H9 (cell line): Measurements from ENCODE around the gene DNM1. TPM values are rescaled to one million over a fixed set of nuclear protein-coding genes. Genes with fewer than 3 reads are reported as not detected.

Experiments used
- DNase-seq: peaks from one replicate; pipeline ENCODE4 v3.0.0-alpha.2; 2017
- H2AFZ ChIP-seq: one replicate; pipeline ENCODE4 v1.6.1; 2013; ENCODE audit warnings: mild to moderate bottlenecking, low read length, control low read depth, moderate library complexity
- H2AK5ac ChIP-seq: 2 replicates; pipeline ENCODE4 v1.6.1; 2013; ENCODE audit warnings: low read length, control low read depth, mixed read lengths; ENCODE audit not compliant: insufficient read length
- H2BK120ac ChIP-seq: one replicate; pipeline ENCODE4 v1.6.1; 2013; ENCODE audit warnings: low read depth, mild to moderate bottlenecking, low read length, control low read depth, inconsistent platforms; ENCODE audit not compliant: poor library complexity, severe bottlenecking
- H2BK12ac ChIP-seq: 2 replicates; pipeline ENCODE4 v1.6.1; 2013; ENCODE audit warnings: low read length, control low read depth, mixed read lengths, low read depth; ENCODE audit not compliant: insufficient read length
- H2BK15ac ChIP-seq: 2 replicates; pipeline ENCODE4 v1.6.1; 2013; ENCODE audit warnings: low read depth, low read length, control low read depth
- H2BK20ac ChIP-seq: one replicate; pipeline ENCODE4 v1.6.1; 2013; ENCODE audit warnings: low read depth, mild to moderate bottlenecking, low read length, control low read depth, inconsistent platforms; ENCODE audit not compliant: poor library complexity, severe bottlenecking
- H2BK5ac ChIP-seq: 2 replicates; pipeline ENCODE4 v1.6.1; 2013; ENCODE audit warnings: low read length, control low read depth, mixed read lengths; ENCODE audit not compliant: insufficient read length
- H3K14ac ChIP-seq: 2 replicates; pipeline ENCODE4 v1.6.1; 2013; ENCODE audit warnings: low read length, control low read depth; ENCODE audit not compliant: insufficient read depth
- H3K18ac ChIP-seq: 2 replicates; pipeline ENCODE4 v1.6.1; 2013; ENCODE audit warnings: low read depth, mild to moderate bottlenecking, mixed read lengths, low read length, control low read depth; ENCODE audit not compliant: insufficient read length
- H3K23ac ChIP-seq: 2 replicates; pipeline ENCODE4 v1.6.1; 2013; ENCODE audit warnings: low read length, control low read depth, mixed read lengths, low read depth; ENCODE audit not compliant: insufficient read length
- H3K23me2 ChIP-seq: 2 replicates; pipeline ENCODE4 v1.6.1; 2013; ENCODE audit warnings: low read depth, mild to moderate bottlenecking, mixed read lengths, low read length, control low read depth; ENCODE audit not compliant: insufficient read length, poor library complexity, severe bottlenecking
- H3K27ac ChIP-seq: 2 replicates; pipeline ENCODE4 v1.5.1; 2013; ENCODE audit warnings: low read length, control low read depth, mixed read lengths, low read depth; ENCODE audit not compliant: insufficient read length
- H3K27me3 ChIP-seq: 2 replicates; pipeline ENCODE4 v1.6.1; 2013; ENCODE audit warnings: low read length, control low read depth, inconsistent platforms; ENCODE audit not compliant: insufficient read depth
- H3K4ac ChIP-seq: 2 replicates; pipeline ENCODE4 v1.6.1; 2013; ENCODE audit warnings: low read depth, mild to moderate bottlenecking, control low read depth, inconsistent platforms, low read length, moderate library complexity
- H3K4me1 ChIP-seq: 2 replicates; pipeline ENCODE4 v1.6.1; 2013; ENCODE audit warnings: low read length, control low read depth, inconsistent platforms; ENCODE audit not compliant: insufficient read depth
- H3K4me2 ChIP-seq: 2 replicates; pipeline ENCODE4 v1.6.1; 2013; ENCODE audit warnings: low read length, control low read depth, mixed read lengths; ENCODE audit not compliant: insufficient read length, insufficient read depth
- H3K56ac ChIP-seq: 2 replicates; pipeline ENCODE4 v1.6.1; 2013; ENCODE audit warnings: low read depth, mild to moderate bottlenecking, mixed read lengths, low read length, control low read depth; ENCODE audit not compliant: insufficient read length
- H3K79me1 ChIP-seq: 2 replicates; pipeline ENCODE4 v1.6.1; 2013; ENCODE audit warnings: low read depth, mild to moderate bottlenecking, moderate library complexity, low read length, control low read depth, inconsistent platforms; ENCODE audit not compliant: insufficient read depth, poor library complexity, severe bottlenecking
- H3K79me2 ChIP-seq: 2 replicates; pipeline ENCODE4 v1.6.1; 2013; ENCODE audit warnings: low read length, control low read depth, inconsistent platforms; ENCODE audit not compliant: insufficient read depth
- H3K9ac ChIP-seq: 2 replicates; pipeline ENCODE4 v1.6.1; 2013; ENCODE audit warnings: low read length, control low read depth, mixed read lengths; ENCODE audit not compliant: insufficient read length; ENCODE audit errors: extremely low read depth
- H3K9me3 ChIP-seq: one replicate; pipeline ENCODE4 v1.6.1; 2013; ENCODE audit warnings: low read depth, low read length, inconsistent platforms; ENCODE audit not compliant: control insufficient read depth
- H3T11ph ChIP-seq: one replicate; pipeline ENCODE4 v1.6.1; 2013; ENCODE audit warnings: mild to moderate bottlenecking, low read length, control low read depth, inconsistent platforms
- H4K20me1 ChIP-seq: one replicate; pipeline ENCODE4 v1.6.1; 2013; ENCODE audit not compliant: control insufficient read depth, insufficient read length, insufficient read depth
- H4K5ac ChIP-seq: 2 replicates; pipeline ENCODE4 v1.6.1; 2013; ENCODE audit warnings: low read depth, mild to moderate bottlenecking, mixed read lengths, low read length, control low read depth; ENCODE audit not compliant: insufficient read length
- H4K8ac ChIP-seq: replicated peaks from 2 replicates; pipeline ENCODE4 v1.6.1; 2013; ENCODE audit warnings: low read length, control low read depth, mixed read lengths, low read depth; ENCODE audit not compliant: insufficient read length
- H4K91ac ChIP-seq: 2 replicates; pipeline ENCODE4 v1.6.1; 2013; ENCODE audit warnings: low read depth, mild to moderate bottlenecking, moderate library complexity, mixed read lengths, low read length, control low read depth; ENCODE audit not compliant: insufficient read length
- H3K27ac Mint-ChIP-seq, 3 experiments: 2 replicates in 2 of 3; 3 replicates in 1 of 3; pipeline ENCODE4 v1.8.0; 2020 to 2021; ENCODE audit warnings: mixed read lengths in 3 of 3, mild to moderate bottlenecking in 1 of 3, moderate library complexity in 1 of 3
- H3K27me3 Mint-ChIP-seq: 2 replicates; pipeline ENCODE4 v1.8.0; 2021; ENCODE audit warnings: low read depth, mild to moderate bottlenecking, moderate library complexity, mixed read lengths
- H3K36me3 Mint-ChIP-seq, 3 experiments: 2 replicates in 2 of 3; 3 replicates in 1 of 3; pipeline ENCODE4 v1.8.0; 2020 to 2021; ENCODE audit warnings: low read depth in 3 of 3, mixed read lengths in 3 of 3; ENCODE audit not compliant: insufficient read depth in 1 of 3
- H3K4me1 Mint-ChIP-seq, 2 experiments: 2 replicates each; pipeline ENCODE4 v1.8.0; 2020; ENCODE audit warnings: mixed read lengths in 2 of 2
- H3K4me3 Mint-ChIP-seq, 2 experiments: 2 replicates in 1 of 2; 3 replicates in 1 of 2; pipeline ENCODE4 v1.8.0; 2020 to 2021; ENCODE audit warnings: mild to moderate bottlenecking in 2 of 2, mixed read lengths in 2 of 2, moderate library complexity in 1 of 2
- H3K9me3 Mint-ChIP-seq, 2 experiments: 2 replicates in 1 of 2; 3 replicates in 1 of 2; pipeline ENCODE4 v1.8.0; 2020; ENCODE audit warnings: mild to moderate bottlenecking in 2 of 2, mixed read lengths in 2 of 2, moderate library complexity in 1 of 2
- WGBS: extraction: QIAGEN DNeasy Blood & Tissue Kit; methylation state at CpG from one replicate; pipeline ENCODE4 v1.1.7; 2013; ENCODE audit warnings: missing lambda C conversion rate, low lambda C conversion rate, mixed read lengths; ENCODE audit not compliant: insufficient read length; ENCODE audit errors: extremely low coverage; 5-methylcytosine and 5-hydroxymethylcytosine counted together
- total RNA-seq: library from RNA; stranded (reverse); gene quantifications from 2 replicates; pipeline ENCODE4 v1.2.1, GENCODE V29; 2021
- TF ChIP-seq, protein P1 (sequence below): fragments of 200-600 bp; sonication (generic); conservative IDR thresholded peaks from 3 replicates; pipeline ENCODE4 v1.8.0; 2021; ENCODE audit warnings: antibody characterized with exemption, mild to moderate bottlenecking

DNM1 gene
- total RNA-seq, 1 experiment from 2014 or later = 58.0 TPM

DNA sequence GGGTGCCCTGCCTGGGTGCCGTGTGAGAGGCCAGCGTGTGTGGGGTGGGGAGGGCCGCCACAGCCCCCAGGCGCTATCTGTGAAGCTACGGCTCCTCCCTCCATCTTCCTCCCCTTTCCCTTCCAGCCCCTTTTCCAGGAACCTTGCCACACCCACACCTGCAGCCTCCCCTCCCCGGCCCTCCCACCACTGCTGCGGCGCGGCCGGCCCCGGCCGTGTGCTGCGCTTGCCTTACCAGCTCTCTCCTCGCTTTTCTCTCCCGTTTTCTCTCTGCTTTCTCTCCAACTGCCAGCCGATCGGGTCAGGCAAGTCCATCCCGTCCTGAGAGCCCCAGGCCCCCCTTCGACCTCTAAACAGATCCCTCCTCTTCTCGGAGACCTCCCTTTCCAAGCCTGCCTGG, 51.2 kb downstream of the DNM1 start:
- Histone ChIP-seq H3K79me1 (no peaks in the 10 kb centered on the region), H2BK120ac (no peak overlapping the region), H3K27ac (no peak overlapping the region)

More for the DNA sequence above, 51.2 kb downstream of the DNM1 start:
- Histone ChIP-seq H2BK5ac (no peak overlapping the region), H2AFZ (no peak overlapping the region), H4K8ac (no peak overlapping the region), H2BK15ac (no peak overlapping the region), H4K91ac (no peak overlapping the region), H3K14ac (no peak overlapping the region), H2AK5ac (no peak overlapping the region), H3K4me2 (no peak overlapping the region), H3K27me3 (no peaks in the 10 kb centered on the region), H3K4me1 (no peaks in the 10 kb centered on the region), H3K9ac (no peak overlapping the region), H3T11ph (no peak overlapping the region), H3K23me2 (peaks cover 4% of the 10 kb centered on the region), H4K5ac (no peak overlapping the region), H3K4ac (no peak overlapping the region), H2BK12ac (no peak overlapping the region), H4K20me1 (no peaks in the 10 kb centered on the region), H3K9me3 (no peaks in the 10 kb centered on the region), H3K23ac (no peak overlapping the region), H3K56ac (no peak overlapping the region), H3K79me2 (peaks cover 3% of the 10 kb centered on the region), H2BK20ac (no peak overlapping the region), H3K18ac (no peak overlapping the region)
- TF ChIP-seq, protein P1, sequence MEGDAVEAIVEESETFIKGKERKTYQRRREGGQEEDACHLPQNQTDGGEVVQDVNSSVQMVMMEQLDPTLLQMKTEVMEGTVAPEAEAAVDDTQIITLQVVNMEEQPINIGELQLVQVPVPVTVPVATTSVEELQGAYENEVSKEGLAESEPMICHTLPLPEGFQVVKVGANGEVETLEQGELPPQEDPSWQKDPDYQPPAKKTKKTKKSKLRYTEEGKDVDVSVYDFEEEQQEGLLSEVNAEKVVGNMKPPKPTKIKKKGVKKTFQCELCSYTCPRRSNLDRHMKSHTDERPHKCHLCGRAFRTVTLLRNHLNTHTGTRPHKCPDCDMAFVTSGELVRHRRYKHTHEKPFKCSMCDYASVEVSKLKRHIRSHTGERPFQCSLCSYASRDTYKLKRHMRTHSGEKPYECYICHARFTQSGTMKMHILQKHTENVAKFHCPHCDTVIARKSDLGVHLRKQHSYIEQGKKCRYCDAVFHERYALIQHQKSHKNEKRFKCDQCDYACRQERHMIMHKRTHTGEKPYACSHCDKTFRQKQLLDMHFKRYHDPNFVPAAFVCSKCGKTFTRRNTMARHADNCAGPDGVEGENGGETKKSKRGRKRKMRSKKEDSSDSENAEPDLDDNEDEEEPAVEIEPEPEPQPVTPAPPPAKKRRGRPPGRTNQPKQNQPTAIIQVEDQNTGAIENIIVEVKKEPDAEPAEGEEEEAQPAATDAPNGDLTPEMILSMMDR = no peak
- Mint-ChIP-seq H3K27ac (peak overlapping the region in 1 of 3 experiments; percentile 77; a peak in 2 of 7 replicates), H3K4me1 (peaks cover 14 to 39% of the 10 kb centered on the region in 2 experiments), H3K36me3 (peaks cover 18 to 42% (median 26%) of the 10 kb centered on the region in 3 experiments), H3K9me3 (no peaks in the 10 kb centered on the region; a peak in 1 of 5 replicates), H3K27me3 (peaks cover 6% of the 10 kb centered on the region), H3K4me3 (no peak overlapping the region; a peak in 1 of 5 replicates)
- no CpG with 5 or more reads among the region's 20 CpGs for WGBS
- DNase-seq = no peak
